Measurements from ENCODE around the gene KIR3DL3.
"Not testable (repeated sequence)": the region's sequence is repeated elsewhere in the genome, so short reads cannot be mapped to it uniquely, and the experiment has no call there.

KIR3DL3 gene

DNA sequence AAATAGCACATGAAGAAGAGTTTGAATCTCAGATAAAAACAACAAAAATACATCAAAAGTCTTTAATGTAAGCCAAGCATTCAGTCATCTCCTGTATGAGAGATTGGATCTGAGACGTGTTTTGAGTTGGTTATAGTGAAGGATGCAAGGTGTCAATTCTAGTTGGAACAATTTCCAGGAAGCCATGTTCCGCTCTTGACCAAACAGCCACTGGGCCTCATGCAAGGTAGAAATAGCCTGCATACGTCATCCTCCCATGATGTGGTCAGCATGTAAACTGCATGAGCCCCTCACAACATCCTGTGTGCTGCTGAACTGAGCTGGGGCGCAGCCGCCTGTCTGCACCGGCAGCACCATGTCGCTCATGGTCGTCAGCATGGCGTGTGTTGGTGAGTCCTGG lies at the start of gene KIR3DL3:
TSS of gene KIR3DL3 (plus strand) at position 301 of the 400 bp plus-strand sequence. CDS start at position 356, 55 bp downstream.
- no peak for DNase-seq

DNA sequence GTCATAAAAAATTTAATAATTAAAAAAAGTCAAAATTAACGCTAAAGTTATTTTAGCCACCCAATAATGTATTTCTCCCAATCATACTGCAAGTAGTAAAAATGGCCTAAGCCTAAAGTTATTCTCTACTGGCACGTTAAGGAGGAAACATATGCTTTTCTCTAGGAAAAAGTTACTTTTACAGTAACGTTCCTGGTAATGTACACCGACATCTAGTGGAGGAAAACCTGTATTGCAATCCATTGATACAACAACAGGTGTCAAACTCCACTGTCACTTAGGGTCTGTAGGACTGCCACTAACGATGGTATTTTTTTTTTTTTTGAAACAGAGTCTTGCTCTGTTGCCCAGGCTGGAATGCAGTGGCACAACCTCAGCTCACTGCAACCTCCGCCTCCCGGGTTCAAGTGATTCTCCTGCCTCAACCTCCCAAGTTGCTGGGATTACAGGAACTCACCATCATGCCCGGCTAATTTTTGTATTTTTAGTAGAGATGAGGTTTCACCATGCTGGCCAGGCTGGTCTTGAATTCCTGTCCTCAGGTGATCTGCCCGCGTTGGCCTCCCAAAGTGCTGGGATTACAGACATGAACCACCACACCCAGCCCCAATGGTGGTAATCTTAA lies 47.9 kb upstream of the KIR3DL3 start:
- peak in 1 of 56 donors; percentile 32 for DNase-seq

DNA sequence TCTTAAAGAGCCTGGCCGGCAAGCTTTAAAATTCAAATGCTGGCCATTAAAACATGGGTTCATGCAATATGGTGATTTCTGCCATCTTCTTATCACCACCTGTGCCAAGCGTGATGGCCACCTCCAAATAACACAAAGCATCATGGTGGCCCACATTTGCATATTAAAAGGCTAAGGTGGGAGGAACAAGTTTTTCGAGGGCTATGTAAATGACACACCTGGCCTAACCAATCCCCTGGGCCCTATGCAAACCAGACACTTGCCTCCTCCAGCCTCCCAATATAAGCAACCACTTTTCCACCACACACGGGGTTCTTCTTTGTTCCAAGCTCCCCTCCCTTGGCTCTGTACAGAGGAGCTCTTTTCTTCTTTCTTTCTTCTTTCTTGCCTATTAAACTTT lies 47.0 kb upstream of the KIR3DL3 start:
- DNase-seq, result no peak

DNA sequence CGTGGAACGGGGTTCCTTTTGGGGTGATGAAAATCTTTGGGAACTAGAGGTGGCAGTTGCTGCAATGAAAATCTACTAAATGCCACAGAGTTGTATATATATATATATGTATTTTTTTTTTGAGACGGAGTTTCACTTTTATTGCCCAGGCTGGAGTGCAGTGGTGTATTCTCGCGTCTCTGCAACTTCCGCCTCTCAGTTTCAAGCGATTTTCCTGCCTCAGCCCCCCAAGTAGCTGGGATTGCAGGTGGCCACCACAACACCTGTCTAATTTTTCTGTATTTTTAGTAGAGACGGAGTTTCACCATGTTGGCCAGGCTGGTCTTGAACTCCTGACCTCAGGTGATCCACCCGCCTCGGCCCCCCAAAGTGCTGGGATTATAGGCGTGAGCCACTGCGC lies 42.6 kb upstream of the KIR3DL3 start:
- DNase-seq, result not testable (repeated sequence)

DNA sequence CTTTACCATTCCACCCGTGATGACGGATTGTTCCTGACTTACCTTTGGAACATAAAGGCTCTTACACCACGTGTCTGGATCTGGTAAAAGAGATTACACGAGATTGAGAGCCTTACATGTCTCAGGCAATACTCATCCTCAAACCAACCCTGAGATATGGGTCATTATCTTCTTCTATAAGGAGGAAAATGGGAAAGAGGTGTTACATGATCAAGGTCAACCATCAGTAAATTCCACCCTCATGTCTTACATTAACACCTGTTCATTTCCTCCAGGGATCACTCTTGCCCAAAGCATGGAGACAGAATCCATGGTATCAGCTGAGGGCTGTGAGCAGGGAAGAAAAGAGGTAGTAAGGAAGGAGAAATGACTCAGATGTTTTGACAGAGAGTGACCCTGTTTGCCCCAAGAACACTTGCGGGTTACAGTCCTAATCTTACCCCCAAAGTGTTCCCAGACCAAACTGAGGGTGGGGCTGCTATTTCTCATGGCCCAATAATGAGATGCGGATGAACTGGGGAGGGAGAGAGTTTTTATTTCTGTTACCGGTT lies 41.9 kb upstream of the KIR3DL3 start:
- DNase-seq, result no peak

DNA sequence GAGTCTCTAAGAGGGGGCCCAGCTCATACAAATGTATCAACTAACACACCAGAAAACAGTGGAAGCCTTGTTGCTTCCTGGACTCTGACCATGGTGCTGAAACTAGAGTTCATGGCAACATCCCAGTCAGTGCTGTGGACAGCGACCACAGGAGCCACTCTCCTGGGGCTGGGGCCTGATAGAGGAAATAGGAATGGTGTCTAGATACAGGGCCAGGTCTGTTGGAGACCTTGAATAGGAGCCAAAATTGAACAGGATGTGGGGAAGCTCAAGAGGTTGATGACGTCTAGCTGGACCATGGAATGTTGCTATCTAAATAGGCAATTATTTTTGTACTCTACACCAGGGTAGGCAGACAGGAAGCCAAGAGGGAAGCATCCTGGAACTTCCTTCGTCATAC lies 39.7 kb upstream of the KIR3DL3 start:
- no peak for DNase-seq

DNA sequence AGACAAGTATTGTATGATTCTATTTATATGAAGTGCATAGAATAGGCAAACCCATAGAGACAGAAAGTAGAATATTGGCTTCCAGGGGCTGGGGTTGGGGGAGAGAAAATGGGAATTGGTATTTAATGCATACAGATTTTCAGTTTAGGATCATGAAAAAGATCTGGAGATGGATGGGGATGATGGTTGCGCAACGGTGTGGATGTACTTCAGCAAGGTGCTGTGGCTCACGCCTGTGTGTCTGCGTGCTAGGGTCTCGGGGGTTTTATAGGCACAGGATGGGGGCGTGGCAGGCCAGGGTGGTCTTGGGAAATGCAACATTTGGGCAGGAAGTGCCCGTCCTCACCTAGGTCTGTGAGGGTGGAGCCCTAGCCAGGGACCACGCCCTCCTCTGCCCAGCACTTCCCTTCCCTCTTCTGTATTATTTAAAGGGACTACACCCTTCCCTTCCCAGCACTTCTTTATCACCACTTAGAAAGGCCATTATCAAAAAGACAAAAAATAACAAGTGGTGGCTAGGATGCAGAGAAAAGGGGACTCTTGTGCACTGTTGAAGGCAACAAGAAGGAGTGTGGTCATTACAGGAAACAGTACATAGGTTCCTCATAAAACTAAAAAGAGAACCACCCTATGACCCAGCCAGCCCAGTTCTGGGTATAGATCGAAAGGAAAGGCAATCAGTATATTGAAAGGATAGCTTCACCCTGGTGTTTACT lies 32.5 kb upstream of the KIR3DL3 start:
- DNase-seq, result no peak

DNA sequence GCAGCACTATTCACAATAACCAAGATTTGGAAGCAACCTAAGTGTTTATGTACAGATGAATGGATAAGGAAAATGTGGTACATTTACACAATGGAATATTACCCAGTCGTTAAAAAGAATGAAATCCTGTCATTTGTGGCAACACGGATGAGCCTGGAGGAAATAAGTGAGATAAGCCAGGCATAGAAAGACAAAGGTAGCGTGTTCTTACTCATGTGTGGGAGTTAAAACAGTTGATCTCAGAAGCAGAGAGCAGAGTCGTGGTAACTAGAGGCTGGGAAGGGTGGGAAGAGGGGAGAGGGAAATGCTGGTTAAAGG lies 32.0 kb upstream of the KIR3DL3 start:
- DNase-seq, result no peak

DNA sequence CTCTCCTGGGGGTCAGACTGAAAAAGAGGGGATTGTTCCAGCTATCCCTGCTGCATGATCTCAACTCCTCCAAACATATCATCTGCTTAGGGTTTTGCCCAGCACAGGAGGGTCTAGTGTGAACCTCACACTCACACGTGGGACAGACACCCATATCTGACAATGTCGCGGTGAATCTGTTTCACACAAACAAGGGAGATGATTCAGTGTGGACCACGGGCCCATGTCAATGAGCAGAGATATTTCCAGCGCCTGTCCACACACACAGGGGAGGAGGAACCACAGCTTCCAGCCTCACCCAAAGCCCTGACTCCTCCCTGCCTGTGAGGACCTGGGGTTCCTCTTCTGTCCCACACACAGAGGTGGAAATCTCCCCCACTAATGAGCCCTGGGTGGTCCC lies 29.6 kb upstream of the KIR3DL3 start:
- DNase-seq, result no peak

DNA sequence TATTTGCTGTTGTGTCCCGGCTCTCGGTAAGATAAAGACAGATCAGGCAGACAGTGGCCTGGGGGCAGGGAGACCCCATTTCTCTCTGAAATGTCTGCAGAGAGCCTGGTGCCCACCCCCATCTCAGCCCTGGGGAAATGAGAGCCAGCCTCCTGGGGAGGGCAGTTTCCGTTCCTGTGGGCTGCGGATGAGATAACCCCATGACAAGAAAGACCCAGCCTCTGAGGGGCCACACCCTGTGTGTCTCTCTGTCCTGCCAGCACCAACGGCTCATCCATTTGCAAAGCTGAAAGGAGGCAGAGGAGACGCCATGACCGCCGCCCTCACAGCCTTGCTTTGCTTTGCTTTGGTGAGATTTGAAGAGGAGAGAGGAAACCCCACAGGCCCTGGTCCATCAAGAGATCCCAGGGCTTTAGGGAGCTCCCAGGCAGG lies 28.1 kb upstream of the KIR3DL3 start:
- no peak for DNase-seq

DNA sequence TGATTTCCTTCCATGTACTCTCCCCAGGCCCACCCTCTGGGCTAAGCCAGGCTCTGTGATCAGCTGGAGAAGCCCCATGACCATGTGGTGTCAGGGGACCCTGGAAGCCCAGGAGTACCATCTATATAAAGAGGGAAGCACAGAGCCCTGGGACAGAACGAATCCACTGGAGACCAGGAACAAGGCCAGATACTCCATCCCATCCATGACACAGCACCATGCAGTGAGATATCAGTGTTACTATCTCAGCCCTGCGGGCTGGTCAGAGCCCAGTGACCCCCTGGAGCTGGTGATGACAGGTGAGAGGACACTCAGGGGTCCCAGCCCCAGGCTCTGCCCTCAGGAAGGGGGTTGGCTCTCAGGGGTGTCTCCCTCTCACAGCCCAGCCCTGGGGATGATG lies 27.5 kb upstream of the KIR3DL3 start:
- no peak for DNase-seq

DNA sequence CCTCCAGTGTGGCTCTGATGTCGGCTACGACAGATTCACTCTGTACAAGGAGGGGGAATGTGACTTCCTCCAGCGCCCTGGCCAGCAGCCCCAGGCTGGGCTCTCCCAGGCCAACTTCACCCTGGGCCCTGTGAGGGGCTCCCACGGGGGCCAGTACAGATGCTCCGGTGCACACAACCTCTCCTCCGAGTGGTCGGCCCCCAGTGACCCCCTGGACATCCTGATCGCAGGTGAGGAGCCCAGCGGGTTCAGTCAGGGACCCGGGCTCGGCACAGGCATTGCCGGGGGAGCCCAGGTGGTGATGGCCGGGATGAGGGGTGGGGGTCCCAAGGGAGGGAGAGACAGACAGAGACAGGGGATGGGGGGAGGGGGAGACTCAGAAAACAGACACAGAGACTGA lies 26.5 kb upstream of the KIR3DL3 start:
- DNase-seq, result not testable (repeated sequence)

DNA sequence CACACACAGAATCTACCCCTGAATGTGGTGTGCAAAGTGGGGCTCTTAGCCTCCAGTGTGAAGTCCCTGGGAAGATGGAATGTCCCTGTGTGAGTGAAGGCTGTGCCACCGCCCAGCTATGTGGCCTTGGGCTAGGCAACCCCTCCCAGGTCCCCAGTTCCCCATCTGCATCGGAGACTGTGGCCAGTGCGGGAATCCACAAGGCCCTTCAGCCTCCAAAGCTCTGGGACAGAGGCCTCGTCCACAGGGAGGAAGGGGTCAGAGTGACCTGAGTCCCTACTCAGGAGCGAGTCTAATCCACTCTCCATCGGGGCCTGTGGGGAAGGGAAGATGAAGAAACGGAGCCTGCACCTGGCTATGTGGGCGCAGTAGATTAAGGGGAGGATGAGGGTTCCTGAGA lies 19.3 kb upstream of the KIR3DL3 start:
- no peak for DNase-seq

DNA sequence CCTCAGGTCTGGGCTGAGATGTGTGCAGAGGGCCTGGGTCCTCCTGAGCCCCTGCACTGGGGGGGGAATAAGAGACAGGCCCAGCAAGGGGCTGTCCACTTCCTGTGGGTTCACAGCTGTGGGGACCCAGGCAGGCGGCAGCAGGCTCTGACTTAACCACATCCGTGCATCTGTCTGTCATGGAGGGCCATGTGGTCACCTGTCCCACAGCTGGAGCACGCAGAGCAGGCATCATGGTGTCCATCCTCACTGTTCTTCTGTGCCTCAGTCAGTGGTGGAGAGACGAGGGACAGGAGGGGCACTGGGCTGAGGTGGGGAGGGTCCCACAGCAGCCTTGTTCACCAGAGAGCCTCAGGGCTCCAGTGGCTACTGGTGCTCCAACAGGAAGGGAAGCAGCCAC lies 16.3 kb upstream of the KIR3DL3 start:
- DNase-seq, result no peak

DNA sequence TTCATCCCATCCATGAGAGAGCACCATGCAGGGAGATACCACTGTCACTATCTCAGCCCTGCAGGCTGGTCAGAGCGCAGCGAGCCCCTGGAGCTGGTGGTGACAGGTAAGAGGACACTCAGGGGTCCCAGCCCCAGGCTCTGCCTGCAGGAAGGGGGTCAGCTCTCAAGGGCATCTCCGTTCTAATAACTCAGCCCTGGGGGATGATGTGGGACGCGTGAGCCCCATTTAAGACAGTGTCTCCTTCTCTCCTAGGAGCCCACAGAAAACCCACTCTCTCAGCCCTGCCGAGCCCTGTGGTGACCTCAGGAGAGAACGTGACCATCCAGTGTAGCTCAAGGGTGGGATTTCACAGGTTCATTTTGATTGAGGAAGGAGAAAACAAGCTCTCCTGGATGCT lies 15.5 kb upstream of the KIR3DL3 start:
- DNase-seq, result no peak

DNA sequence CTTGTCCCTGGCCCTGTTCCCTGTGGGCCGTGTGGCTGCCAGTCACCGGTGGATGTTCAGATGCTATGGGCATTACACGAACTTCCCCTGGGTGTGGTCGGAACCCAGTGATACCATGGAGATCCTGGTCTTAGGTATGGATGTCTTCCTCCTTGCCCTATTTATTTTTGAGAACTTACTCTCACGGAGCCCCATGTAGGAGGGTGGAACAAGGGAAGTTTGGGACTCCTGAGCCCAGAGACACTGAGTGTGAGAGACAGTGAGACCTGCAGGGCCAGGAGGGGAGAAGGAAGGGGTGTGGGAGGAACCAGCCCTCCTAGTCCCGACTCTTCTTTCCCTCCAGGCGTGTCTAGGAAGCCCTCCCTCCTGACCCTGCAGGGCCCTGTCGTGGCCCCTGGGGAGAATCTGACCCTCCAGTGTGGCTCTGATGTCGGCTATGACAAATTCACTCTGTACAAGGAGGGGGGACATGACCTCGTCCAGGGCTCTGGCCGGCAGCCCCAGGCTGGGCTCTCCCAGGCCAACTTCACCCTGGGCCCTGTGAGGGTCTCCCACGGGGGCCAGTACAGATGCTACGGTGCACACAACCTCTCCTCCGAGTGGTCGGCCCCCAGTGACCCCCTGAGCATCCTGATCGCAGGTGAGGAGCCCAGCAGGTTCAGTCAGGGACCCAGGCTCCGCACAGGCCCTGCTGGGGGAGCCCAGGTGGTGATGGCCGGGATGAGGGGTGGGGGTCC lies 14.9 kb upstream of the KIR3DL3 start:
- no peak for DNase-seq

DNA sequence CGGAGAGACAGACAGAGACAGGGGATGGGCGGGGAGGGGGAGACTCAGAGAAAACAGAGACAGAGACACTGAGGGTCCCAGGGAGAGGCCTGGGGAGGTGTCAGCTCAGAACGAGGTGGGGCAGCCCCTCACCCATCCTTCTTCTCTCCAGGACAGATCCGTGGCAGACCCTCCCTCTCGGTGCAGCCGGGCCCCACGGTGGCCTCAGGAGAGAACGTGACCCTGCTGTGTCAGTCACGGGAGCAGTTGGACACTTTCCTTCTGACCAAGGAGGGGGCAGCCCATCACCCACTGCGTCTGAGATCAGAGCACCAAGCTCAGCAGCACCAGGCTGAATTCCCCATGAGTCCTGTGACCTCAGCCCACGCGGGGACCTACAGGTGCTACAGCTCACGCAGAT lies 14.3 kb upstream of the KIR3DL3 start:
- DNase-seq, result not testable (repeated sequence)

DNA sequence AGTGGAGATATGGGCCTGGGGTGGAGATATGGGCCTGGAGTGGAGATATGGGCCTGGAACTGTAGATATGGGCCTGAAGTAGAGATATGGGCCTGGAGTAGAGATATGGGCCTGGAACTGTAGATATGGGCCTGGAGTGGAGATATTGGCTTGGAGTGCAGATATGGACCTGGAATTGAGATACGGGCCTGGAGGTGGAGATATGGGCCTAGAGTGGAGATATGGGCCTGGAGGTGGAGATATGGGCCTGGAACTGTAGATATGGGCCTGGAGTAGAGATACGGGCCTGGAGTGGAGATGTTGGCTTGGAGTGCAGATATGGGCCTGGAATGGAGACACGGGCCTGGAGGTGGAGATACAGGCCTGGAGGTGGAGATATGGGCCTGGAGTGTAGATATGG lies 402 bp downstream of the KIR3DL3 start:
- no peak for DNase-seq

DNA sequence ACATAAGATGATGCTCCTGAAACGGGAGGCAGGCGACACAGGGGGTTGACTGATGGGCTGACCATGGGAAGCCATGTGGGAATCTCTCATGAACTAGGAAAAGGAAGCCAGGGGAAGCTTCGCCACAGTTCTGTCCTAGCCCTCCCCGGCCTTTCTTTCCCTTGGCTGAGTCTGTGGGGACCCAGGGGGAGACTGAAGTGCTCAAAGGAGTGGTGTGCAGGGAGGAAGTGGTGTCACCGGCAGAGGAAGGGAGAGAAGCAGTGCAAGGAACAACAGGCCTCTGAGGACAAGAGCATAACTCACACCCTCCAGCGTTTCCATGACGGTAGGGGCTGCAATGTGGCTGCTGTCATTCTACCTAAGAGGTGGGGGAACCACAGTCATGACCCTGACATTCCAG lies 1.1 kb downstream of the KIR3DL3 start:
- no peak for DNase-seq

DNA sequence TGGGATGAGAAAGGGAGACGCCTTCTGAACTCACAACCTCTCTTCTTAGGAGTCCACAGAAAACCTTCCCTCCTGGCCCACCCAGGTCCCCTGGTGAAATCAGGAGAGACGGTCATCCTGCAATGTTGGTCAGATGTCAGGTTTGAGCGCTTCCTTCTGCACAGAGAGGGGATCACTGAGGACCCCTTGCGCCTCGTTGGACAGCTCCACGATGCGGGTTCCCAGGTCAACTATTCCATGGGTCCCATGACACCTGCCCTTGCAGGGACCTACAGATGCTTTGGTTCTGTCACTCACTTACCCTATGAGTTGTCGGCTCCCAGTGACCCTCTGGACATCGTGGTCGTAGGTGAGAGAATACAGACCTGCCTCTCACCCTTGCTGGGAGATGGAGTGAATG lies 3.3 kb downstream of the KIR3DL3 start:
- DNase-seq, result no peak

DNA sequence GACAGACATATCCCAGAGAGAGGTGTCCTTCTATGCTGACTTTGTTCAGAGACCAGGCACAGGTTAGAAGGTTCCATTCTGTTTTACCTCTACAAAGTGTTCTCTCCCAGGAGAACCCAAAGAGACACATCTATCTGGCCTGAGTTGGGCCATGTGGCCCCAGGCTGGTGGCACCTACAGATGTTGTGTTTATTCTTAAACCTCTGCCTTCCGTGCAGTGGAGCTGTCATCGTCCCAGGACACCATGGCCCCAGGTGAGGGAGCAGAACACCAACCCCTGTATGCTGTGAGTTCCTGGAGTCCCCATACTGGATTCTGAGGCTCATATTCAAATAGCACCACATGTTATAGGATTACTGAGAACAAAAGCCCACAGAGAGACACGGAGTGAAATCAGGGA lies 3.9 kb downstream of the KIR3DL3 start:
- DNase-seq, result no peak

DNA sequence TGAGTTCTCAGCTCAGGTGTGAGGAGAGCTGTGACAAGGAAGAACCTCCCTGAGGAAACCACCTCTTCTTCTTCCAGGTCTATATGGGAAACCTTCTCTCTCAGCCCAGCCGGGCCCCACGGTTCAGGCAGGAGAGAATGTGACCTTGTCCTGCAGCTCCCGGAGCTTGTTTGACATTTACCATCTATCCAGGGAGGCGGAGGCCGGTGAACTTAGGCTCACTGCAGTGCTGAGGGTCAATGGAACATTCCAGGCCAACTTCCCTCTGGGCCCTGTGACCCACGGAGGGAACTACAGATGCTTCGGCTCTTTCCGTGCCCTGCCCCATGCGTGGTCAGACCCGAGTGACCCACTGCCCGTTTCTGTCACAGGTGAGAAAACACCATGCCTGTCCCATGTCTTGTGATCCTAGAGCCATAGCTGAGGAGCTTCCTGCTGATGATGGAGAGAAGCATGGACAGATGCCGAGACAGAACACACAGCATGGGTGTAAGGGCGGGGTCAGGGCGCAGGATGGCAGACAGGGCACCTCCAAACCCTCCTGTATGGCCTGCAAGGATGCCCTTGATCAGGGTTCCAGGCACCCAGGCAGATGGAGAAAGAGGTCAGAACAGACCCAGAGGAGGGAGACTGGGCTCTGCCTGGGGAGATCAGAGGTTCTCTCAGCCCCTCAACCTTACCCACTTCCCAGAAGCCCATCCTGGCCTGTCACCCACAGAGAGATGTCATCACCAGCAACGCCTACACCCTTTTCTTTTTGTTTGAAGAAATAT lies 5.4 kb downstream of the KIR3DL3 start:
- no peak for DNase-seq

All from amygdala (tissue), 56 donors.